ENCODE data around the gene CFAP46.

CFAP46 gene

DNA sequence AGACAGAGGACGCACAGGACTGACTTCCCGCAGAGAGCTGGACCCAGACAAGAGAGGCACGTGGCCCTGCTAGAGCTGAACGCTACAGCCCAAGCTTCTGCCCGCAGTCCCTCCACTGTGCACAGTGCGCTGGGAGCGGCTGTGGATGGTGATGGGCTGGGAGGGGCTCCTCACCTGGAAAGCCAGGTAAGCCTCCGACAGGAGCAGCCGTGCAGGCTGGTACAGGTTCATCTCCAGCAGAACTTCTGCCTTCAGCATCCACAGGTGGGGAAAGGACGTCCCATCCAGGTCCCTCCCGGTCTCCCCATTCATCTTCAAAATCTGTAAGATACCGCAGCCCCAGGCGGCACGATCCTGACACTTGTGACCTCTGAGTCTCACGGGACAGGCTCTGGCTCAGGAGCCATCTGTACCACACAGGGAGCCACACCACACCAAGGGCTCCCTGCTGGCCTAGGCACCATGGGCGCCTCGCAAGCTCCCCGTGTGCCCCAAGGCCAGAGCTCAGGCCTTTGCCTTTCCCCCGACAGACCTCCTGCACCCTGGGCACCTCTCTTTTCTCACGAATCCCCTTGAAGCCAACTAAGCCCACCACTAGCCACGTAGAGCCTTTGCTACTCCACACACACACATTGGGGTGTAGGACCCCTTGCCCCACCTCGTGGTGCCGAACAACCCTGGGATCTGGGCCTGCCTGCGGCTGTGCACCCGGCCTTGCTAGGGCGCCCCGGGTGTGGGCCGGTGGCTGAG lies 76.3 kb downstream of the CFAP46 start:
- Histone ChIP-seq H3K4me3 (ENCODE audit: low read length, poor library complexity, severe bottlenecking) (no peak overlapping the region), H3K36me3 (ENCODE audit: insufficient read depth, low read length) (no peaks in the 10 kb centered on the region), H3K27me3 (ENCODE audit: insufficient read depth, low read length, poor library complexity, severe bottlenecking) (no peaks in the 10 kb centered on the region), H3K4me2 (ENCODE audit: low read depth, low read length, poor library complexity, severe bottlenecking) (no peak overlapping the region), H3K4me1 (ENCODE audit: insufficient read depth, low read length, poor library complexity, severe bottlenecking) (peaks cover 16% of the 10 kb centered on the region), H3F3A (ENCODE audit: low read depth) (no peaks in the 10 kb centered on the region), H3K9me3 (ENCODE audit: insufficient read depth, low read depth, low read length) (no peaks in the 10 kb centered on the region), H3K9ac (ENCODE audit: low read depth, low read length, poor library complexity, severe bottlenecking) (no peak overlapping the region), H2AFZ (ENCODE audit: low read length) (no peak overlapping the region), H3K79me2 (ENCODE audit: insufficient read depth, low read length) (no peaks in the 10 kb centered on the region), H4K20me1 (ENCODE audit: insufficient read depth, low read length, poor library complexity, severe bottlenecking) (no peaks in the 10 kb centered on the region), H3K9me2 (replicated peaks; ENCODE audit: low read depth, low read length) (no peaks in the 10 kb centered on the region)
- TF ChIP-seq, protein P1, sequence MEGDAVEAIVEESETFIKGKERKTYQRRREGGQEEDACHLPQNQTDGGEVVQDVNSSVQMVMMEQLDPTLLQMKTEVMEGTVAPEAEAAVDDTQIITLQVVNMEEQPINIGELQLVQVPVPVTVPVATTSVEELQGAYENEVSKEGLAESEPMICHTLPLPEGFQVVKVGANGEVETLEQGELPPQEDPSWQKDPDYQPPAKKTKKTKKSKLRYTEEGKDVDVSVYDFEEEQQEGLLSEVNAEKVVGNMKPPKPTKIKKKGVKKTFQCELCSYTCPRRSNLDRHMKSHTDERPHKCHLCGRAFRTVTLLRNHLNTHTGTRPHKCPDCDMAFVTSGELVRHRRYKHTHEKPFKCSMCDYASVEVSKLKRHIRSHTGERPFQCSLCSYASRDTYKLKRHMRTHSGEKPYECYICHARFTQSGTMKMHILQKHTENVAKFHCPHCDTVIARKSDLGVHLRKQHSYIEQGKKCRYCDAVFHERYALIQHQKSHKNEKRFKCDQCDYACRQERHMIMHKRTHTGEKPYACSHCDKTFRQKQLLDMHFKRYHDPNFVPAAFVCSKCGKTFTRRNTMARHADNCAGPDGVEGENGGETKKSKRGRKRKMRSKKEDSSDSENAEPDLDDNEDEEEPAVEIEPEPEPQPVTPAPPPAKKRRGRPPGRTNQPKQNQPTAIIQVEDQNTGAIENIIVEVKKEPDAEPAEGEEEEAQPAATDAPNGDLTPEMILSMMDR (conservative IDR thresholded peaks at IDR 0.05; ENCODE audit: low read length), result no peak
- TF ChIP-seq EZH2phosphoT487 (IDR thresholded peaks at IDR 0.05; ENCODE audit: borderline replicate concordance), result no peak

DNA sequence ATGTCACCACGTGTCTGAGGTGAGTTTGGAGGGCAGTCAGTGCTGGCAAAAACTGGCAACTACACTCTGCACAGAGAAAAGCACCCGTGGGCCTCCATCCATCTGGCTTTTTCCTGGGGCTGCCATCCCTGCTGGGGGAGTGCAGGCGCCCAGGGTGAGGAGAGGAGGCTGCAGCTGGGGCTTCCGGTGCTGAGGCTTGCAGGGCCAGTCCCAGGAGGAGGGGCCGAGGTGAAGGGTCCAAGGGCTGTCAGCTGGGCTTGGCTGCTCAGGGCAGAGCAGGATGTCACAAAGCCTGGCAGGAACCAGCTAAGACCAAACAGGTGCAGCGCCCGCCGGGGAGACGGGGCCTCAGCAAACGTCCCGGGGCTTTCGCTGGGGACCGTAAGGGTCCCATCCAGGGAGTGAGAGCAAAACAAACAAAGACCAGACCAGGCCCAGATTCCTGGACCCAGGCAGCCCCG lies 77.2 kb downstream of the CFAP46 start:
- H3K4me2 ChIP-seq (ENCODE audit: low read depth, low read length, poor library complexity, severe bottlenecking), result peak overlapping the region; percentile 50
- no peaks in the 10 kb centered on the region for H4K20me1 ChIP-seq (ENCODE audit: insufficient read depth, low read length, poor library complexity, severe bottlenecking)
- TF ChIP-seq EZH2phosphoT487 (IDR thresholded peaks at IDR 0.05; ENCODE audit: borderline replicate concordance), result no peak
- no peaks in the 10 kb centered on the region for H3K79me2 ChIP-seq (ENCODE audit: insufficient read depth, low read length)
- no peaks in the 10 kb centered on the region; the same call in 1 of the 2 replicates for H3K9me3 ChIP-seq (ENCODE audit: insufficient read depth, low read depth, low read length)
- no peaks in the 10 kb centered on the region for H3K36me3 ChIP-seq (ENCODE audit: insufficient read depth, low read length)
- no peak overlapping the region for H3K9ac ChIP-seq (ENCODE audit: low read depth, low read length, poor library complexity, severe bottlenecking)
- no peak overlapping the region; the same call in 1 of the 2 replicates for H2AFZ ChIP-seq (ENCODE audit: low read length)
- H3K4me1 ChIP-seq (ENCODE audit: insufficient read depth, low read length, poor library complexity, severe bottlenecking), result peaks cover 16% of the 10 kb centered on the region
- no peaks in the 10 kb centered on the region for H3F3A ChIP-seq (ENCODE audit: low read depth)
- no peak overlapping the region for H3K4me3 ChIP-seq (ENCODE audit: low read length, poor library complexity, severe bottlenecking)
- H3K9me2 ChIP-seq (replicated peaks; ENCODE audit: low read depth, low read length), result no peaks in the 10 kb centered on the region
- H3K27me3 ChIP-seq (ENCODE audit: insufficient read depth, low read length, poor library complexity, severe bottlenecking), result no peaks in the 10 kb centered on the region

DNA sequence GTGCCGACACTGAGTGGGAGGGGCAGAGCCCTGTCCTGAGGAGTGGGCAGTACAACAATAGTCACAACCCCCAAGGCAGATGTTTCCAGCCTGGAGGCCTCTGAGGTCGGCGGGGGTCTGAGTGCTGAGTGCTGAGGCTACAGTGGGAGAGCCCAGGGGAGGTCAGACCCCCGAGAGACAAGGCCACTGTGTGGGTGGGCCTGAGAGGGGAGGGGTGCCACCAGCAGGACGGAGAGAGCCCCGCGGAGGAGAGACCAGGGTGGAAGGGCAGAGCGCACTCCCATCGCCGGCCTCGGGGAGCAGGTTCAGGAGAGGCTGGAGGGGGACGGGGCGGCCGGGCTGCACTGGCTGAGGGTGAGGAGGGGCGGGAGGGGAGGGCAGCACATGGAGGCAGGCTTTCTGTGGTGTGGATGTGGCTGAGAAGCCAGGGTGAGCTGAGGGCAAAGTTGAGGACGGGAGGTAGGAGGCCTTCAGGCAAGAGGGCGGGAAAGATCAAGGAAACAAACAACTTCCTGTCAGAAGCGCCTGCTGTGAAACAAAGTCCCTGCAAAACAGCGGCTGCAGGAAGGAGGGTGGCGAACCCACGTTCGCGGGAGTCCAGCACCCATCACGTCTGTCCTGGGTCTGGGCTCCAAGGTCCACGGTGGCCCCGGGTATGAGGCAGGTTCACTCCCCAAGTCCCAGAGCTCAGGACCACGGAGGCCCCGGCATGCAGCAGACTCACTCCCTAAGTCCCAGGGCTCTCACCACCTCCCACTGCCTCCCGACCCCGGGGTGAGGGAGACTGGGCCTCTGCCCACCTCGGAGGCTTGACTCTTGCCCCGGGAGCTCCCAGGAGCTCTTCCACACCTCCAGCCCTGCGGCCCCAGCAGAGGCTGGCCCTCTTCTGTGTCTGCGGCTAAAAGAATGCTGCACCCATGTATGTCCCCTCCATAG lies 79.6 kb downstream of the CFAP46 start:
- Histone ChIP-seq H3F3A (ENCODE audit: low read depth) (no peaks in the 10 kb centered on the region), H3K36me3 (ENCODE audit: insufficient read depth, low read length) (no peaks in the 10 kb centered on the region), H3K9me2 (replicated peaks; ENCODE audit: low read depth, low read length) (no peaks in the 10 kb centered on the region), H2AFZ (ENCODE audit: low read length) (no peak overlapping the region; the same call in 1 of the 2 replicates), H3K27me3 (ENCODE audit: insufficient read depth, low read length, poor library complexity, severe bottlenecking) (no peaks in the 10 kb centered on the region), H3K9me3 (ENCODE audit: insufficient read depth, low read depth, low read length) (no peaks in the 10 kb centered on the region; the same call in 1 of the 2 replicates), H4K20me1 (ENCODE audit: insufficient read depth, low read length, poor library complexity, severe bottlenecking) (no peaks in the 10 kb centered on the region), H3K4me2 (ENCODE audit: low read depth, low read length, poor library complexity, severe bottlenecking) (peak overlapping the region; percentile 35), H3K4me3 (ENCODE audit: low read length, poor library complexity, severe bottlenecking) (no peak overlapping the region), H3K4me1 (ENCODE audit: insufficient read depth, low read length, poor library complexity, severe bottlenecking) (peaks cover 16% of the 10 kb centered on the region), H3K79me2 (ENCODE audit: insufficient read depth, low read length) (no peaks in the 10 kb centered on the region), H3K9ac (ENCODE audit: low read depth, low read length, poor library complexity, severe bottlenecking) (no peak overlapping the region)
- TF ChIP-seq EZH2phosphoT487 (IDR thresholded peaks at IDR 0.05; ENCODE audit: borderline replicate concordance), result no peak
- TF ChIP-seq, protein P1 (conservative IDR thresholded peaks at IDR 0.05; ENCODE audit: low read length), result no peak
